Measurements from ENCODE around the gene RACGAP1.

The RACGAP1 gene

DNA sequence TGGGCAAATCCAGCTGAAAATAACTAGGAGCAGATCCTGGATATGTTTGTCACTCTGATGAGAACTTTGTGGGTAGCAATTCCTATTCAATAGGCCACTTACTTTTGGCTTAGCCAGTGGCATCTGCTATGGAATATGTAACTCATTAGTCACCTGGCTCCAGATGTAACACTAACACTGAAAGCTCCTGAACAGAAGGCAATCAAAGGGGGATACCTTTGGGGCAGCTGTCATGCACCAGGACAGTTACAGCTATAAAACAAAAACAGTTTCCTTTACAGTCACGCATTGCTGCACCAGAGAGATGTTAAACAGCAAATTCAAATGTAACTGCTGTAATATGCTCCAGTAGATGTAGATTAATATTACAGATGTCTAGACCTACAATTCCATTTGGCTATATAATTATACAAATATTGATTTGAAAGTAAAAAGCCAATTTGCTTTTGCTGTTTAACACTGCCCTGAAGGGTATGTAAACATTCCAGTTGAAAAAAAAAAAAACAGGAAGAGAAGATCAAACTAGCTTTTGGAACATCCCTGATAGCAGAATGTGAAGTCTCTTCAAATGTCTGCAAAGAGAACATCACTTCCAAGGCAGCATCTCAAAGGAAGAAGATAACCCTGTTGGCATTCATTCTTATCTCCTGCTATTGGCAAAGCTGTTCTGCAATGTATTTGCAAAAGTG is 18.4 kb downstream of the RACGAP1 start:
- no peak for TF ChIP-seq CTCF (IDR thresholded peaks at IDR 0.05)
- Histone ChIP-seq H3K4me1 (no peaks in the 10 kb centered on the region), H3K27me3 (no peaks in the 10 kb centered on the region), H3K36me3 (peaks cover 0 to 9% (median 0%) of the 10 kb centered on the region in 3 donors), H3K4me3 (no peak overlapping the region), H3K9me3 (no peaks in the 10 kb centered on the region), H3K27ac (no peak overlapping the region)
- intact Hi-C loops (cut with DNase I; ENCODE audit: low total_unique reads), result no loop called here
- no peak for DNase-seq

DNA sequence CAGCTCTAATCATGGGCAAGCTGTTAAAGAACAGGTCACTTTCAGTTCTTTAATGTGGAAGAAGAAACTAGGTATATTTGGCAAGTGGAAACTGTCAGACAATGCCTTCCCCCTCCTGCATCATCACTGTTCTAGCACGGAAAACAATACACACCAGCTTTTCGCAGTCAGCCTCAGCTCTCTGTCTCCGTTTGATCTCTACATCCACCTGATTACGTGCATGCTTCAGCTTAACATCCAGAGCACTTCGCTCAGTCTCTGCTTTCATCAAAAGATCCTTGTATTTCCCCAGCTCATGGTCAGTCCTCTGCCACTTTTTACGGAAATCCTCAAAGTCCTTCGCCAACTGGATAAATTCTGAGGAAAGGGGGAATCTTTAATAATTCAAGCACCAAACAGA is 19.0 kb downstream of the RACGAP1 start:
- H3K9me3 ChIP-seq, result no peaks in the 10 kb centered on the region
- peaks cover 0 to 9% (median 0%) of the 10 kb centered on the region in 3 donors for H3K36me3 ChIP-seq
- intact Hi-C loops (cut with DNase I; ENCODE audit: low total_unique reads), result no loop called here
- no peak overlapping the region for H3K27ac ChIP-seq
- no peak for DNase-seq
- TF ChIP-seq CTCF (IDR thresholded peaks at IDR 0.05), result no peak
- H3K4me1 ChIP-seq, result no peaks in the 10 kb centered on the region
- no peaks in the 10 kb centered on the region for H3K27me3 ChIP-seq
- no peak overlapping the region for H3K4me3 ChIP-seq

GRCh38 chr12:50005175-50005574 is 20.1 kb downstream of the RACGAP1 start:
- no peak overlapping the region for H3K4me3 ChIP-seq
- H3K9me3 ChIP-seq, result no peaks in the 10 kb centered on the region
- H3K27me3 ChIP-seq, result no peaks in the 10 kb centered on the region
- no peak for DNase-seq
- peaks cover 0 to 10% (median 9%) of the 10 kb centered on the region in 3 donors for H3K36me3 ChIP-seq
- no peak overlapping the region for H3K27ac ChIP-seq
- TF ChIP-seq CTCF (IDR thresholded peaks at IDR 0.05), result no peak
- intact Hi-C loops (cut with DNase I; ENCODE audit: low total_unique reads), result no loop called here
- H3K4me1 ChIP-seq, result no peaks in the 10 kb centered on the region

GRCh38 chr12:50004696-50005095 is 20.6 kb downstream of the RACGAP1 start:
- no peak for DNase-seq
- intact Hi-C loops (cut with DNase I; ENCODE audit: low total_unique reads), result no loop called here
- Histone ChIP-seq H3K9me3 (no peaks in the 10 kb centered on the region), H3K36me3 (peaks cover 0 to 10% (median 9%) of the 10 kb centered on the region in 3 donors), H3K4me1 (no peaks in the 10 kb centered on the region), H3K27me3 (no peaks in the 10 kb centered on the region), H3K4me3 (no peak overlapping the region), H3K27ac (no peak overlapping the region)
- no peak for TF ChIP-seq CTCF (IDR thresholded peaks at IDR 0.05)

DNA sequence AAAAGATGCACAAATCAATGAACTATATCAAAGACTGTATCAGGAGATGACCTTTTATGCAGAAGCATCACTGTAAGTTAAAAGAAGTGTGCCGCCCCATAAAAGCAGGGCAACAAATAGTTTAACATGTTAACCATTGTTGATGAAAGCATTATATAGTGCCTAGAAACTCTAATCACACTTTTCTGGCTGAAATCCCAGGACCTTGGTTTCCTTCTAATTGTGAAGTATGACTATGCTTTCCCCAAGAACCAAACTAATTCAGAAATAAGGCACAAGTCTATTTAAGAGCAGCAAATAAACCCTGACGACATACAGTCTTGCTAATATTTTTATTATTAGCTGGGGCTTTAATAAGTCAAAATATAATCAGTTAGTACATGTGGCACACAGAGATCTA is 21.7 kb downstream of the RACGAP1 start:
- H3K4me3 ChIP-seq, result no peak overlapping the region
- H3K36me3 ChIP-seq, result peaks cover 0 to 18% (median 9%) of the 10 kb centered on the region in 3 donors
- no peaks in the 10 kb centered on the region for H3K9me3 ChIP-seq
- no peak for DNase-seq
- no peak for TF ChIP-seq CTCF (IDR thresholded peaks at IDR 0.05)
- intact Hi-C loops (cut with DNase I; ENCODE audit: low total_unique reads), result no loop called here
- no peaks in the 10 kb centered on the region for H3K4me1 ChIP-seq
- H3K27ac ChIP-seq, result no peak overlapping the region
- no peaks in the 10 kb centered on the region for H3K27me3 ChIP-seq

Measured in tibial artery (tissue), 4 donors.